ENCODE data around the gene COL6A2. TPM values are rescaled to one million over a fixed set of nuclear protein-coding genes. Genes with fewer than 3 reads are reported as not detected.
"Not testable (repeated sequence)": the region's sequence is repeated elsewhere in the genome, so short reads cannot be mapped to it uniquely, and the experiment has no call there.

Gene COL6A2
- total and polyA plus RNA-seq, 8 donors: 79.3 to 3,737 (median 398) TPM

DNA sequence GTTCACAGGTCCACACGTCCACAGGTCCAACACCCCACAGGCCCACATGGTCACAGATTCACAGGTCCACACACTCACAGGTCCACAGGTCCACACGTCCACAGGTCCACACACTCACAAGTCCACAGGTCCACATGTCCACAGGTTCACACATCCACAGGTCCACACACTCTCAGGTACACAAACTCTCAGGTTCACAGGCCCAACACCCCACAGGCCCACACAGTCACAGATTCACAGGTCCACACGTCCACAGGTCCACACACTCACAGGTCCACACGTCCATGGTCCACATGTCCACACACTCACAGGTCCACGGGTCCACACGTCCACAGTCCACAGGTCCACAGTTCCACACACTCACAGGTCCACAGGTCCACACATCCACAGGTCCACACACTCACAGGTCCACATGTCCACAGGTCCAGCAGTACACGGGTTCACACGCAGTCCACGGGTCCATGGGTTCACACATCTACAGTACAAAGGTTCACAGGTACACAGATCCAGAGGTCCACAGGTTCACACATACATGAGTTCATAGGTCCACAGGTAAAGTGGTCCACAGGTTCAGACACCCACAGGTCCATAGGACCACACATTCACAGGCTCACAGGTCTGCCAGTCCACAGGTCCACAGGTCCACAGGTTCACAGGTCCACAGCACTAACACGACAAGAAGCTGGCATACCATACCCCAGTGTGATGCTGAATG is 39.3 kb upstream of the COL6A2 start:
- H3K36me3 ChIP-seq: no peaks in the 10 kb centered on the region
- 85 to 94% (median 91%) methylated on average over 9 to 10 of the region's 10 CpGs for WGBS, 5 donors
- no peak overlapping the region for H3K4me3 ChIP-seq
- peaks cover 0 to 21% (median 7%) of the 10 kb centered on the region in 4 donors for H3K9me3 ChIP-seq
- peaks cover 0 to 47% (median 7%) of the 10 kb centered on the region in 3 donors for H3K27me3 ChIP-seq
- peak; percentile 1 to 16 for DNase-seq
- TF ChIP-seq EP300 (IDR thresholded peaks at IDR 0.05) (no peak), POLR2A (IDR thresholded peaks at IDR 0.05) (no peak), POLR2AphosphoS5 (IDR thresholded peaks at IDR 0.05) (no peak)
- TF ChIP-seq, protein P1, sequence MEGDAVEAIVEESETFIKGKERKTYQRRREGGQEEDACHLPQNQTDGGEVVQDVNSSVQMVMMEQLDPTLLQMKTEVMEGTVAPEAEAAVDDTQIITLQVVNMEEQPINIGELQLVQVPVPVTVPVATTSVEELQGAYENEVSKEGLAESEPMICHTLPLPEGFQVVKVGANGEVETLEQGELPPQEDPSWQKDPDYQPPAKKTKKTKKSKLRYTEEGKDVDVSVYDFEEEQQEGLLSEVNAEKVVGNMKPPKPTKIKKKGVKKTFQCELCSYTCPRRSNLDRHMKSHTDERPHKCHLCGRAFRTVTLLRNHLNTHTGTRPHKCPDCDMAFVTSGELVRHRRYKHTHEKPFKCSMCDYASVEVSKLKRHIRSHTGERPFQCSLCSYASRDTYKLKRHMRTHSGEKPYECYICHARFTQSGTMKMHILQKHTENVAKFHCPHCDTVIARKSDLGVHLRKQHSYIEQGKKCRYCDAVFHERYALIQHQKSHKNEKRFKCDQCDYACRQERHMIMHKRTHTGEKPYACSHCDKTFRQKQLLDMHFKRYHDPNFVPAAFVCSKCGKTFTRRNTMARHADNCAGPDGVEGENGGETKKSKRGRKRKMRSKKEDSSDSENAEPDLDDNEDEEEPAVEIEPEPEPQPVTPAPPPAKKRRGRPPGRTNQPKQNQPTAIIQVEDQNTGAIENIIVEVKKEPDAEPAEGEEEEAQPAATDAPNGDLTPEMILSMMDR (IDR thresholded peaks at IDR 0.05): no peak
- intact Hi-C loops (cut with DNase I; ENCODE audit: low total_unique reads): loop anchor here (10.0 kb wide), 1 partner anchor 64 kb away; no protein-coding TSS in a partner anchor
- H3K4me1 ChIP-seq: peaks cover 11 to 42% (median 29%) of the 10 kb centered on the region in 4 donors
- H3K27ac ChIP-seq: peak overlapping the region in 4 of 5 donors; percentile 87 to 95 (median 88)

DNA sequence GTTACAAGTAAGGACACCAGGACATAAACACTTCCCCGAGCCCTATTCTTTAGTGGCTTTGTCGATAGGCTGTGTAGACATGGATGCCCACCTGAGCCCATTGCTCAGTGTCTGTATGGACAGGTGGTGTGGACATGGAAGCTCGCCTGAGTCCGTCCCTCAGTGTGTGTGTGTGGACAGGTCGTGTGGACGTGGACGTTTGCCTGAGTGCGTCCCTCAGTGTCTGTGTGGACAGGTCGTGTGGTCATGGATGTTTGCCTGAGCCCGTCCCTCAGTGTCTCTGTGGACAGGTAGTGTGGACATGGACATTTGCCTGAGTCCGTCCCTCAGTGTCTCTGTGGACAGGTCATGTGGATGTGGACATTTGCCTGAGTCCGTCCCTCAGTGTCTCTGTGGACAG is 38.7 kb upstream of the COL6A2 start:
- 80 to 96% (median 94%) methylated on average over 10 to 12 of the region's 12 CpGs for WGBS, 5 donors
- peak in 1 of 2 donors; percentile 1 for DNase-seq
- TF ChIP-seq POLR2A (IDR thresholded peaks at IDR 0.05) (no peak), POLR2AphosphoS5 (IDR thresholded peaks at IDR 0.05) (no peak), EP300 (IDR thresholded peaks at IDR 0.05) (no peak)
- TF ChIP-seq, protein P1 (IDR thresholded peaks at IDR 0.05): no peak
- H3K27ac ChIP-seq: peak overlapping the region in 3 of 5 donors; percentile 87 to 95 (median 87)
- peaks cover 0 to 21% (median 7%) of the 10 kb centered on the region in 4 donors for H3K9me3 ChIP-seq
- no peak overlapping the region for H3K4me3 ChIP-seq
- peaks cover 11 to 39% (median 27%) of the 10 kb centered on the region in 4 donors for H3K4me1 ChIP-seq
- intact Hi-C loops (cut with DNase I; ENCODE audit: low total_unique reads): loop anchor here (10.0 kb wide), 1 partner anchor 64 kb away; no protein-coding TSS in a partner anchor
- peaks cover 0 to 52% (median 7%) of the 10 kb centered on the region in 3 donors for H3K27me3 ChIP-seq
- no peaks in the 10 kb centered on the region for H3K36me3 ChIP-seq

DNA sequence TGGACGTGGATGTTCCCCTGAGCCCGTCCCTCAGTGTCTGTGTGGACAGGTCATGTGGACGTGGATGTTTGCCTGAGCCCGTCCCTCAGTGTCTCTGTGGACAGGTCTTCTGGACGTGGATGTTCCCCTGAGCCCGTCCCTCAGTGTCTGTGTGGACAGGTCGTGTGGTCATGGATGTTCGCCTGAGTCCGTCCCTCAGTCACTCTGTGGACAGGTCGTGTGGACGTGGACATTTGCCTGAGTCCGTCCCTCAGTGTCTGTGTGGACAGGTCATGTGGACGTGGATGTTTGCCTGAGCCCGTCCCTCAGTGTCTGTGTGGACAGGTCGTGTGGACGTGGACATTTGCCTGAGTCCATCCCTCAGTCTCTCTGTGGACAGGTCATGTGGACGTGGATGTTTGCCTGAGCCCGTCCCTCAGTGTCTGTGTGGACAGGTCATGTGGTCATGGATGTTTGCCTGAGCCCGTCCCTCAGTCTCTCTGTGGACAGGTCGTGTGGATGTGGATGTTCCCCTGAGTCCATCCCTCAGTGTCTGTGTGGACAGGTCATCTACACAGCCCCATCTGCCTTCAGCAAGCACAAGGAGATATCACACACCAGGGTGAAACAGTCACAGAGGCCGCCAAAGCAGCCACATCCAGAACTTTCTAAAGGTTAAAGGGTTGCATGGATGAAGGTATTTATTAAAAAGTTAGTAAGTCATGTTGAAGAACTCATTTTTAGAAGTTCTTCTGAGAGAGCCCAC is 38.0 kb upstream of the COL6A2 start:
- 80 to 93% (median 90%) methylated on average over 17 to 21 of the region's 21 CpGs for WGBS, 5 donors

DNA sequence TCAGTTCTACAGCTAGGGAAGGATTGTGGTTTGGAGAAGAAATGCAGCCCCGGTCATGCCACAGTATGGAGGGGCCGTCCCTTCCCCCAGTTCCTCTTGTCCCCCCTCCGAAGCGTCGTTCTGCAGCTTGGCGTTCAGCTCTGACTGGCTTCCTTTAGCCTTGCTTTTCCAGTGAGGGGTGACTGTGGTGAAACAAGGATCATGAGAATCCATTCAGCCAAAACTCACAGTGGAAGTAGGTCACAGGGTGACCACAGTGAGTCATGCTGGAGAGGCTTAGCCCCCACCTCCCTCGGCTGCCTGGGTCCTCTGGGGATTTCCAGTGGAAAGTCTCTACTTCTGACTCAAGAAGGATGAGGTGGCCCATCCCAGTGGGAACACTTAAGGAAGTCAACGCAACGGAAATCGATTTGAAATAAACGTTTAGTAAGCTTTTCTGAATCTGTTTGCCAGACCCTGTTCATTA is 37.3 kb upstream of the COL6A2 start:
- intact Hi-C loops (cut with DNase I; ENCODE audit: low total_unique reads): no loop called here
- 35 to 54% (median 45%) methylated on average over 11 of the region's 11 CpGs for WGBS, 5 donors

More for the DNA sequence above, 38.0 kb upstream of the COL6A2 start:
- H3K4me3 ChIP-seq, H3K36me3 ChIP-seq: not testable (repeated sequence)
- DNase-seq: peak in 1 of 2 donors; percentile 1
- Histone ChIP-seq H3K9me3 (peaks cover 0 to 21% (median 7%) of the 10 kb centered on the region in 4 donors), H3K4me1 (peaks cover 12 to 35% (median 25%) of the 10 kb centered on the region in 4 donors), H3K27me3 (peaks cover 0 to 57% (median 7%) of the 10 kb centered on the region in 3 donors), H3K27ac (peak overlapping the region; percentile 69 to 95 (median 87))
- intact Hi-C loops (cut with DNase I; ENCODE audit: low total_unique reads): loop anchor here (10.0 kb wide), 1 partner anchor 65 kb away; no protein-coding TSS in a partner anchor

DNA sequence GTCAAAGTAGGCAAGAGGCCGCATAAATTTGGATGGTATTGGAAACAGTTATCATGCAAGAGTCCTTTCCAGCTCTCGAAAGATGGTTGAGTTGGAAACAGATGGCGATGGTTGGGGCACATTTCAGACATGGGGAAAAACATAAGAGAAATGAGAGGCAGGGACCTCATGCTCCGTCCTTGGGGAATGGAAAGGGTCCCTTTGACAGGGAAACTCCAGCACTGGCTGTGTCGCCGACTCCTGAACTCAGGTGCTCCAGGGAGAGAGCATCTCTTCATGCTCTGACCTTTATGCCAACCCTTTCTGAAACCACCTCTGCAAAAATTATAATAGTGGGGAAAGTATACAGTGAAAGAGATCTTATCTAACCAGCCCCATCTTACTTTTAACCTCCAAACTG is 36.8 kb upstream of the COL6A2 start:
- no peak for DNase-seq
- Histone ChIP-seq H3K36me3 (no peaks in the 10 kb centered on the region), H3K4me3 (no peak overlapping the region), H3K4me1 (peaks cover 13 to 35% (median 24%) of the 10 kb centered on the region in 4 donors), H3K27ac (peak overlapping the region in 4 of 5 donors; percentile 75 to 95 (median 87)), H3K9me3 (peaks cover 0 to 21% (median 7%) of the 10 kb centered on the region in 4 donors), H3K27me3 (peaks cover 0 to 58% (median 4%) of the 10 kb centered on the region in 3 donors)
- intact Hi-C loops (cut with DNase I; ENCODE audit: low total_unique reads): no loop called here
- 76 to 85% (median 83%) methylated on average over 6 of the region's 6 CpGs for WGBS, 5 donors
- TF ChIP-seq EP300 (IDR thresholded peaks at IDR 0.05) (no peak), POLR2AphosphoS5 (IDR thresholded peaks at IDR 0.05) (no peak), POLR2A (IDR thresholded peaks at IDR 0.05) (no peak)
- TF ChIP-seq, protein P1 (IDR thresholded peaks at IDR 0.05): no peak

More for the DNA sequence above, 37.3 kb upstream of the COL6A2 start:
- DNase-seq: peak; percentile 37 to 75
- peaks cover 0 to 21% (median 7%) of the 10 kb centered on the region in 4 donors for H3K9me3 ChIP-seq
- peak overlapping the region; percentile 69 to 95 (median 87) for H3K27ac ChIP-seq
- H3K4me1 ChIP-seq: peaks cover 12 to 35% (median 23%) of the 10 kb centered on the region in 4 donors
- no peaks in the 10 kb centered on the region for H3K36me3 ChIP-seq
- no peak overlapping the region for H3K4me3 ChIP-seq
- H3K27me3 ChIP-seq: peaks cover 0 to 58% (median 7%) of the 10 kb centered on the region in 3 donors
- TF ChIP-seq POLR2A (IDR thresholded peaks at IDR 0.05): no peak
- peak; percentile 38 to 79 (median 64) for TF ChIP-seq POLR2AphosphoS5 (IDR thresholded peaks at IDR 0.05)
- no peak for TF ChIP-seq EP300 (IDR thresholded peaks at IDR 0.05)
